Measurements from ENCODE around the gene SPINT1.

DNA sequence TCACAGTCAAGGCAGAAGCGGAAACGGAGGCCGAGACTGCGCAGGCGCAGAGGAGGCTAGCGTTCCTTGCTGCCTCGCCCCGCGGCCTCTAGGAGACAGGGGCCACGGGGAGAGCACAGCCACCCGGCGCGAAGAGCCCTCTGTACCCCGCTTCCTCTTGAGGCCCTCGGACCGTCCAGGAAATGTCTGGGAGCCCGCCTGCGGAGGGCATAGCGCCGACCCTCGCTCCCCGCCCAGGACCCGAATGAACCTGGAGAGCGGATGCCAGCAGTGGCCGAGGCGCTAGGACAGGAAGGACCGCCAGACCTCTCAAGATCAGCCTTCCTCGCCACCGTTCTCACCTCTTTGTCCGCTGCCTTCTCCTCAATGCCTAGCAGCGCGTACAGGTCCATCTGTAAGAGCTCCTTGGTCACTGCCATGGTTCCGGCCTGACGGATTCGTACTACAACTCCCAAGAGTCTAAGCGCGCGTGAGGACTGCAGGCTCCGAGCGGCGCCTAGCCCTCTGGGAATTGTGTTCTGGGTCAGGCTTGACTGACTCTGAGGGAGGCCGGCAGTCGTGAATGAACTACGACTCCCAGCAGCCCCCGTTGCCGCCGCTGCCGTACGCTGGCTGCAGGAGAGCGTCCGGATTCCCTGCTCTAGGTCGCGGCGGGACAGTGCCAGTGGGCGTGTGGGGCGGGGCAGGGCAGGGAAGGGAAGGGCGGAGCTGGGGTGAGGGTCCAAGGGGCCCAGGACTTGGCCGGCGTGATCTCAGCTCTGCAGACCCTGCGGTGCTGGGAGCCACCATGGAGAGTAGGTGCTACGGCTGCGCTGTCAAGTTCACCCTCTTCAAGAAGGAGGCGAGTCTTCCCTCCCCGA, 36.6 kb upstream of the SPINT1 start, which contains the start of the genes DNAJC17 and ZFYVE19:
- TF ChIP-seq EZH2 (IDR thresholded peaks at IDR 0.05; ENCODE audit: low read length, missing control alignments) = no peak
- TF ChIP-seq, protein P1, sequence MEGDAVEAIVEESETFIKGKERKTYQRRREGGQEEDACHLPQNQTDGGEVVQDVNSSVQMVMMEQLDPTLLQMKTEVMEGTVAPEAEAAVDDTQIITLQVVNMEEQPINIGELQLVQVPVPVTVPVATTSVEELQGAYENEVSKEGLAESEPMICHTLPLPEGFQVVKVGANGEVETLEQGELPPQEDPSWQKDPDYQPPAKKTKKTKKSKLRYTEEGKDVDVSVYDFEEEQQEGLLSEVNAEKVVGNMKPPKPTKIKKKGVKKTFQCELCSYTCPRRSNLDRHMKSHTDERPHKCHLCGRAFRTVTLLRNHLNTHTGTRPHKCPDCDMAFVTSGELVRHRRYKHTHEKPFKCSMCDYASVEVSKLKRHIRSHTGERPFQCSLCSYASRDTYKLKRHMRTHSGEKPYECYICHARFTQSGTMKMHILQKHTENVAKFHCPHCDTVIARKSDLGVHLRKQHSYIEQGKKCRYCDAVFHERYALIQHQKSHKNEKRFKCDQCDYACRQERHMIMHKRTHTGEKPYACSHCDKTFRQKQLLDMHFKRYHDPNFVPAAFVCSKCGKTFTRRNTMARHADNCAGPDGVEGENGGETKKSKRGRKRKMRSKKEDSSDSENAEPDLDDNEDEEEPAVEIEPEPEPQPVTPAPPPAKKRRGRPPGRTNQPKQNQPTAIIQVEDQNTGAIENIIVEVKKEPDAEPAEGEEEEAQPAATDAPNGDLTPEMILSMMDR (conservative IDR thresholded peaks at IDR 0.05 in 1 of 2, IDR thresholded peaks at IDR 0.05 in 1 of 2; ENCODE audit: low read depth in 1 of 2, low read length in 2 of 2) = no peak

All from fibroblast of lung (primary cell).